Neural progenitor cell (in vitro differentiated cells): ENCODE measurements around the gene FAM219B.

Experiments
- CTCF ChIP-seq: fragments of 200-600 bp; sonication (generic); IDR thresholded peaks from 2 replicates; pipeline ENCODE4 v1.5.1; 2017; ENCODE audit warnings: antibody characterized with exemption, mild to moderate bottlenecking
- EZH2 ChIP-seq: fragments of 200-600 bp; sonication (generic); IDR thresholded peaks from 2 replicates; pipeline ENCODE4 v1.6.1; 2017; ENCODE audit warnings: antibody characterized with exemption, mild to moderate bottlenecking, moderate library complexity

- no peak for TF ChIP-seq CTCF
- TF ChIP-seq EZH2: no peak
These were observed 10.8 kb downstream of the FAM219B start for GRCh38 chr15:74895830-74896229.
